HFF-Myc (cell line): ENCODE data around the gene HNRNPL.
"Not testable (repeated sequence)": the region's sequence is repeated elsewhere in the genome, so short reads cannot be mapped to it uniquely, and the experiment has no call there.

ENCODE experiments used
- DNase-seq: peaks from one replicate; pipeline ENCODE4 v3.0.0-alpha.2; 2011; ENCODE audit warnings: low read depth; ENCODE audit errors: extremely low read depth
- H3K4me3 ChIP-seq: replicated peaks from 2 replicates; pipeline ENCODE4 v1.5.1; 2011; ENCODE audit warnings: low read depth, mild to moderate bottlenecking, control low read depth, low read length
- TF ChIP-seq, protein P1 (sequence below): IDR thresholded peaks from 2 replicates; pipeline ENCODE4 v1.5.1; 2012; ENCODE audit warnings: mild to moderate bottlenecking, low read depth, low read length, control low read depth; ENCODE audit errors: missing control alignments

Gene HNRNPL

DNA sequence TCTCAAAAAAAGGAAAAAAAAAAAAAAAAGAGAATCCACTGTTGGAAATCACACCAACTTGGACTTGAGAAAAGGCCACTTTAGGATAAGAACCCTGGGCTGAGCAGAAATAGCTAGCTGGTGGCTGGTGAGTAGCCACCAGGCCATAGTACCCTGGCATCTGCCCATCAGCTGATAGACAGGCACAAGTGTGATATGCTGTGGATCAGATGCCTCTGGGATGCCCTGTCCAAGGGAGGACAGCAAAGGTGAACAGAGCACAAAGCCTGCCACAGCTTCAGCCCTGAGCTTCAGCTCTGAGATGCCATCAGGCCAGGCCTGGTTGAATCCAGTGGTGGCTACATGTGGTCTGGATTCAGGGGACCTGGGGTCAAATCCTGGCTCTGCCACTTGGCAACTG, 40.9 kb upstream of the HNRNPL start:
- TF ChIP-seq, protein P1, sequence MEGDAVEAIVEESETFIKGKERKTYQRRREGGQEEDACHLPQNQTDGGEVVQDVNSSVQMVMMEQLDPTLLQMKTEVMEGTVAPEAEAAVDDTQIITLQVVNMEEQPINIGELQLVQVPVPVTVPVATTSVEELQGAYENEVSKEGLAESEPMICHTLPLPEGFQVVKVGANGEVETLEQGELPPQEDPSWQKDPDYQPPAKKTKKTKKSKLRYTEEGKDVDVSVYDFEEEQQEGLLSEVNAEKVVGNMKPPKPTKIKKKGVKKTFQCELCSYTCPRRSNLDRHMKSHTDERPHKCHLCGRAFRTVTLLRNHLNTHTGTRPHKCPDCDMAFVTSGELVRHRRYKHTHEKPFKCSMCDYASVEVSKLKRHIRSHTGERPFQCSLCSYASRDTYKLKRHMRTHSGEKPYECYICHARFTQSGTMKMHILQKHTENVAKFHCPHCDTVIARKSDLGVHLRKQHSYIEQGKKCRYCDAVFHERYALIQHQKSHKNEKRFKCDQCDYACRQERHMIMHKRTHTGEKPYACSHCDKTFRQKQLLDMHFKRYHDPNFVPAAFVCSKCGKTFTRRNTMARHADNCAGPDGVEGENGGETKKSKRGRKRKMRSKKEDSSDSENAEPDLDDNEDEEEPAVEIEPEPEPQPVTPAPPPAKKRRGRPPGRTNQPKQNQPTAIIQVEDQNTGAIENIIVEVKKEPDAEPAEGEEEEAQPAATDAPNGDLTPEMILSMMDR, result no peak
- no peak for DNase-seq
- no peak overlapping the region for H3K4me3 ChIP-seq

GRCh38 chr19:38889803-38890202, 40.0 kb upstream of the HNRNPL start:
- H3K4me3 ChIP-seq, result no peak overlapping the region
- DNase-seq, result no peak
- TF ChIP-seq, protein P1, result no peak

GRCh38 chr19:38888876-38889275, 39.1 kb upstream of the HNRNPL start:
- H3K4me3 ChIP-seq, result no peak overlapping the region
- no peak for DNase-seq
- TF ChIP-seq, protein P1, result no peak

DNA sequence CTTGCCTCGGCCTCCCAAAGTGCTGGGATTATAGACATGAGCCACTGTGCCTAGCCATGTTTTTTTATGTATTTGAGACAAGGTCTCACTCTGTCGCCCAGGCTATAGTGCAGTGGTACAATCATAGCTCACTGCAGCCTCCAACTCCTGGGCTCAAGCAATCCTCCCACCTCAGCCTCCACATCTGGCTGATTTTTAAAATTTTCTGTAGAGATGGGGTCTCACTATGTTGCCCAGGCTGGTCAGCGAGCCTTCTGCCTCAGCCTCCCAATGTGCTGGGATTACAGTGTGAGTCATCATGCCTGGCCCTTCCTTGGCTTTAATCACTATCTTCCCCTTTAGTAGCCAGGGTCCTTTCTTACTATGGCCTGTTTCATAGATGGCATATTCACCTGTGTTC, 34.9 kb upstream of the HNRNPL start:
- not testable (repeated sequence) for DNase-seq, H3K4me3 ChIP-seq

DNA sequence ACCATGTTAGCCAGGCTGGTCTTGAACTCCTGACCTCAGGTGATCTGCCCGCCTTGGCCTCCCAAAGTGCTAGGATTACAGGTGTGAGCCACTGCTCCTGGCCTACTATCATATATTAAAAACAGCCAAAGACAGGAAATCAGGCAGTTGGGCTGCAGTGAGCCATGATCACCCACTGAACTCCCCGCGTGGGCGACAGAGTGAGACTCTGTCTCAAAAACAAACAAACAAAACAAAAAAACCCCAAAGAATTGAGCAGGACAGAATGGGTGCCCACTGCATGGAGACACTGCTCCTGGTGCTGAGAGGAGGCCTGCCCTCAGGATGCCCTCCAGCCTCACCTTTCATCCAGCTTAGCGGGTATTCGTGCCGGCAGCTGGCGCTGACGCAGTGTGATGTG, 33.5 kb upstream of the HNRNPL start:
- TF ChIP-seq, protein P1, result no peak
- DNase-seq, result no peak
- H3K4me3 ChIP-seq, result no peak overlapping the region

DNA sequence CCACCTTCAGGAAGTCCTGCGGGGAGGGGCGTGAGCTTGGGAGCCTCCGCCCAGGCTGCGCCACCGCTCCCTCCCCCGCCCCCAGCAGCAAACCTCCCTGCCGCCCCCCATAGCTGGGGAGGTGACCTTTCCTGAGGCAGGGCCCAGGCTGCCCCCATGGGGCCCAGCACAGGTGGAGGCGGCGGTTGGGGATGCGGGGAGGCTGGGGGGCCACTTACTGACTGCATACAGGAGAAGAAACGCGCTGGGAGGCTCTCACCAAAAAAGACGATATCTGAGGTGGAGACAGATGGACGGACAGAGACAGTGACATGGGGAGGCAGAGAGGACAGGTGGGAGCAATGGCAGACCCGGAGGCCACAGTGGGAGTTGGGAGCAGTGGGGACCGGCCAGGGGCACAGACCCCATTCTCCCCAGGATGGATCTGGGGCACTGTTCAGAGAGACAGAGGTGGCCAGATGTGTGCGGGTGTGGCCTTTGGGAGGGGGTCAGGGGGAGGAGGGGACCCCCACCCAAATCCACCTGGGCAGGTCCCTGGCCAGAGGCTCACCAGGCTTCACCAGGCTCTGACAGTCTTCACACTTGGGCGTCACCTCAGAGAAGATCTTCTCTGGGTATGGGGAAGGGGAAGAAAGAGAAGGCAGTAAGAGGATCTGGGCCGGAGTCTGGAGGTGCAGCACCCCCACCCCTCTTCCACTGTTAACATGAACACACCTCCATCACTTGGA, 31.3 kb upstream of the HNRNPL start:
- H3K4me3 ChIP-seq, result no peak overlapping the region
- DNase-seq, result no peak
- TF ChIP-seq, protein P1, result no peak

GRCh38 chr19:38880076-38880881, 30.5 kb upstream of the HNRNPL start:
- TF ChIP-seq, protein P1, result no peak
- no peak overlapping the region for H3K4me3 ChIP-seq
- no peak for DNase-seq
